NCI-H748 (cell line): ENCODE measurements around the gene GGNBP2.
A peak's percentile ranks its signal among the peaks of the same experiment; 100 is the strongest.

Experiments used
- DNase-seq: peaks from one replicate; lab custom pipeline; 2025; ENCODE audit not compliant: unreplicated experiment; lab: John Stamatoyannopoulos, UW

GGNBP2 gene

DNA sequence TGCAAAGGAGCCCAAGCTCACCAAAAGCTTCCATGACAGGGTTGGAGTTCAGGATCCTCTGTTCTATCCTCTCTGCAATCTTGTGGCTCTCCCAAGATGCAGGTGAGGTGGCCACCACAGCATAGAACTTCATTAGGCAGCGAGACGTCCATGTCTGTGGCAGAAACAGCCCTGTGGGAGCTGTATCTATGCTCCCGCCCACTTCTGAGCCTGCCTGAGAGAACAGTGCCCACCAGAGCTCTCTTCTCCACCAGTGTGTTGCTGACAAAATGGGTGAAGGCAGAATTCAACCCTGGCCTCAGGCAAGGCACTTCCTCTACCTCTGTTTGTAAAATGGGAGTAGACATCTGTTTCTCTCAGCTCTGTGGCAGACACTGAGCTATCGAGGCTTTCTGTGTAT lies 28.9 kb upstream of the GGNBP2 start:
- DNase-seq, result no peak

DNA sequence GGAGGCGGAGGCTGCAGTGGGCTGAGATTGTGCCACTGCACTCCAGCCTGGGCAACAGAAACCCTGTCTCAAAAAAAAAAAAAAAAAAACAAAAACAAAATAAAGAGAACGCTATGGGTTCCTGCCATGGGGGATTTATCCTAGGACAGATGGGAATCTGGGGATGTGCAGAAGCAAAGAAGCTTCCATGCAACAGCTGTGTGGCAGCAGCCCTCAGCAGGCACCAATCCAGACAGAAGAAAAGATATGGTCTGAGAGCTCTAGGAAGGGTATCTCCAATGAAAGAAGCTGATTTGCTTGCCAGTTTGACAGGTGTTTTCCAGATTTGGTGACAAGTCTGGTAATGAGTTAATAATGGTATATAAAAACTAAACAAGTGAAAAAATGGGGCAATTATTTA lies 21.6 kb upstream of the GGNBP2 start:
- no peak for DNase-seq

DNA sequence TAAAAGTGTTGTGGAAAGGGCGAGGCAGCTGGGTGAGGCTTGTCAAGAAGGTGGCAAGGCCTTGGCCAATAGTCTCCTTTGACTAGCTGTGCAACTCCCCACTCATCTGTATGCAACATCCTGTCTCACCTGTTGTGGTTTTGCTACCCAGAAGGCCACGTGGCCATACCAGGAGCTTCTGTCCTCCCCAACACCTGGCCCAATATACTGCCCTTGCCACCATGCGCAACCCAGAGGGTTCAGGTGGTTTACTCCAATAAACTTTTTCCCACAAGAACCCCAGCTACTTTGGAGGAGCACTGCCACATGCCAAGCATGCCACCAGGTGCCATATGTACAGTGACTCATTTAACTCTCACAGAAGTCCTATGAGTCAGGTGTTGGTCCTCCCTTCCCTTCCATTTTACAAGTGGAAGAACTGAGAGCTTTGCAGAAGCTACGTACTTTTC lies 20.3 kb upstream of the GGNBP2 start:
- no peak for DNase-seq

DNA sequence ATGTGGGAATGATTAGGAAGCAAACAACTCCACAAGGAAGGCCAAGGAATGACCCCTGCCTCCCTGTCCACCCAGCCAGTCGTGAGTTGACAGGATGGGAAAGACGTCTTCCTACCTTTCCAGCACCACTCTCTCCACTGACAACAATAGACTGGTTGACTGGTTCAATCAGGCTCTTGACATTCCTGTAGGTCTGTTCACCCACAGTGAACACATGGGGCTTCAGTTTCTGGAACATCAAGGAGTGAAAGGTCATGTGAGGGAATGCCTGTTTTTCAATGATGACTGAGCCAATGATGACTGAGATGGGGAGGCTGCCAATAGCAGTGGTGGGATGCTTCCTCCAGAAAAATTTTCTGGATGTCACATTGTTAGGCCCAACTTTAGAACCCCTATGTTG lies 19.6 kb upstream of the GGNBP2 start:
- DNase-seq, result no peak

DNA sequence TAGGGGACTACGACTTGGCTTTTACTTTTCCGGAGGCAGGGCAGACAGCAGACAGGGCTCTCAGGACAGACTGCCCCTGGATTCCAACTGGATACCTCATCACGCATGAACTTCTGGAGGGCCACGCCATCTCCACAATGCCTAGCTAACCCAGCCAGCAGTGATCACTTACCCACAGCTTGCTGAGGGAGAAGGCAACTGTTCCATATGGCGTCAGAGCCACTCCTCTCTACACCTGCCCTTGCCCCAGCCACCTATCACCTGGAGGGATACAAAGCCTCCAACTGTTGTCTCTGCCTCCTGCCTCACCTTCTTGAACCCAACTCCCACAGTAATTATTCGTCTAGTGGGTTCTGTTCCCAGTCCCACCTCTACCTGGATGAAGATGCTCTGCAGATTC lies 18.8 kb upstream of the GGNBP2 start:
- DNase-seq, result no peak

DNA sequence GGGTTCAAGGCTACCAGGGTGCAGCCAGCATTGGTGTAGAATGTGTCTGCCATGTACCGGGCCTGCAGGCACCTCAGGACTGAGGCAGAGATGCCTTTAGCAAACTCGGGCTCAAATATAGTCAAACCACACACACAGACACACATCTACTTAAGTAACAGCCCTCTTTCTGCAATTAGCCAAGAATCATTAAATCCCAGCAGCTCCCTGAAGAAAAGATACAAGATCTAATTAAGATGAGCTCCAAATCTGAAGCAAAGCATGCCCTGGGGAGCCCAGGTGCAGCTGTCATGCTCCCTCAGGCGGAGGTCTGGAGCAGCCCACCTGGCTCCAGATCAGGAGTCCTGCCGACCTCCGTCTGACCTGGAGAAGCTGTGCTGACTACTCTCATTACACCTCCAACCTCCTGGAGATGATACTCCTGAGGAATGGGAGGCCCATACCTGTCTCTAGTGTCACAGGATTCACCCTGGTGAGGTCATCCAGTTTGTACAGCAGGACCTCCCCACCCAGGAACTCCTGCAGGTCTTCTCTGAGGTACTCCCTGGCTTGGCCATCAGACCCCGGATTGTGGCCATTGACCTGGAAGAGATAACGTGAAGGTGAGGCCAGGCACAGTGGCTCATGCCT lies 17.0 kb upstream of the GGNBP2 start:
- DNase-seq, result no peak

DNA sequence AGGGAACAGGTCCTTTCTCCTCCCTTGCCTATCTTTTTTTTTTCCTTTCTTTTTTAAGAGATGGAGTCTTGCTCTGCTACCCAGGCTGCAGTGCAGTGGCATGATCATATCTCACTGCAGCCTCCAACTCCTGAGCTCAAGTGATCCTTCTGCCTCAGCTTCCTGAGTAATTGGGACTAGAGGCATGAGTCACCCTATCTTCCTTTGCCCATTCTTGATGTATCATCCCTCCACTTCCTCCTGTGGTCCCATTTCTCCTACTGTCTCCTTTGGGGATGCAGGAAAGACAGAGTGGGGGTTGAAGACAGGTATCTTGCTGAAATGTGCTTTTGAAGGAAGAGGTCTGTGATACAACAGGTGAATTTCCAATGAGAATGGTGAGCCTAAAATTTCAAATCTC lies 15.6 kb upstream of the GGNBP2 start:
- DNase-seq, result no peak

DNA sequence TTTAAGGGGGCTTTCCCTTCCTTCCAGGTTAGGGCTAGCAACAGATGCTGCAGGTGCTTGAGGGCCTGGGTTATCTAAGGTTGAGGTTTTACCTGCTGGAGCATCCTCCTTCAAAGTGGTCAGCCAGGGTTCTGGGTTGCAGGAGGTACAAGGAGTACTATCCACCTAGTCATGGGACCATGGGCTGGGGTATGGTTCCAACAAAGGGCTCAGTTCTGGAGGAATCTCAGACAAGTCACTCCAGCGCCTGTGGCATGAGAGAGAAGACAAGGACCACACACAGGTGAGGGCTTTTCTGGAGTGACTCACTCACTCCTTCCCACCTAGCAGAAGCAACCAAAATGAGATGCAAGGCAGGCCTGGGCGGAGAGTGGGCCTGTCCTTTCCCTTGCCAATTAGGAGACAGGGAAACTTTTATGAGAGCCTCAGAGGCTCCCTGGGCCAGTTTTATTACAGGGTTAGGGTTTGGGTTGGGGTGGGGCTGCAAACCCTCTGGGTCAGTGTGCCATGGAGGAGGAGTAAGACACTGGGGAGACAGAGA lies 12.2 kb upstream of the GGNBP2 start:
- no peak for DNase-seq

DNA sequence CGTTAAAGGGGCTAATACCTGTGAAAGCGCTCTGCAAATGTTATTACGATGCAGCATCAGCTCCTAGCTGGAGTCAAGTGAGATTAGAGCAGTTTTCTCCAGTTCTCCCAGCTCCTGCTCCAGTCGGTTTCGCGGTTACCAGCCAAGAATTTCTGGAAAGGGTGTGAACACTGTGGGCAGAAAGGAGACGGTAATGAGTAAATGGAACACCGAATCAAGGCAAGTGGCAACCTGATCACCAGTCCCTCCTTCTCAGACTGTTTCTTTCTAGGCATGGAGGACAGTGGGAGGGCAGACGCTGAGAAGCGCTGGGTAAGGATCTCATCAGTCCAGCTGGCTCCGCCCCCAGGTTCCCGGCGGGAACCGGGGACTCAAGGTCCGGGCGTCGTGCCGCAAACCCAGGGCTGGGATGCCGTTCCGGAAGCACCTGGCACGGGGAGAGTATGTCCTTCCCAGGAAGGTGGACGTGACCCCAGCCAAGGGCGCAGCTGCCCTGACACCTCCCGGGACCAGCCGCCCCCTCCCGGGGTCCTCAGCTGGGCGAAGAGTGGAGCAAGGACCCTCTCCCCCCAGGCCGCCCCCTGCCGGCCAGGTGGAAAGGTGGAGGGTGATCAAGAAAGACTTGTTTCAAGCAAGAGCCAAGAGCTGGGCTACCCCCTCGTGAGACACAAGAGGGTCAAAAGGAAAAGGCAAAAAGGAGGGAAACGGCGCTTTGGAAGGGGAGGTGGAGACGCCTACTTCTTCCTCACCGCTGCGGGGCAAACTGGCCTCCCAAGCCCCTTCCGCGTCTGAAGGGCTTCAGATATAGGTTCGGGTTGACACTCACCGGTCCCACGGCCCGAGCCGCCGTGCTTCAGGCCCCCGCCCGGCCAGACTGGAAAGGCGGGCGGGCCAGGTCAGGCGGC lies 10.5 kb upstream of the GGNBP2 start:
- DNase-seq, result peak; percentile 90

DNA sequence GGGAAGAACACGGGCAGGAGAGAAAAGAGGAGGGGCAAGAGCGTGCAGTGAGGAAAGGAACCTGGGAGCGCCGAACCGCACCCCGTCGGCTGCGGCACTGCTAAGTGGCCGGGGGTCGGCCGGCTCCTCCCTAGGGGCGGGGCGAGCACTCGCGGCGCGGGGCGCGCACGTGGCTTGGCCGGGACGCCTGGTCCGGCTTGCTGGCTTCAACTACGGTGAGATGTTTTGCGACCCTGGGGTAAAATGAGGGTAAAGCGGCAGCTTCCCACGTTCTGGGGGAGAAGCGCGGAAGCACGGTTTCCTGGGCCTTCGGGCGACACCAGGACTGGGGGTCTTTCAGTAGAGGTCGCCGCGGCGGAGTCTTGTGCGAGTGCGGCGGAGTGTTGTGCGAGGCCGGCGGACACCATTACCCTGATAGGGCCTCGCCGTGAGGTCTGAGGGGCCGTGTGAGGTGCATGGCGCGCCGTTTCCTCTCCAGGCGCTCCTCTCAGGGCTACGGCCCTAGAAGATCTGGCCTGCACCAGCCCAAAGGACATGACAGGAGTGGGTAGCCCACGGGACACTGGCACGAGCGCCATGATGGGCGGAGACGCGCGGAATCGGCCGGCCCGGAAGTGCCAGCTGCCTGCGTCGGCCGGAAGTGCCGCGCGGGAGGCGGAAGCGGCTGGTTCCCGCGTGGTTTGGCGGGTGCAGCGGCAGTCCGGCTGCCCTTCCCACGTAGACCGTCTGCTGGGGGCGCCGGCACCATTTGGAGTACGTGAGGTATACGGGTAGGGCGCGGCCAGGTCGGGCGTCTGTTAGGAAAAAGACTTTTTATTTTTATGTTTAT lies 9.7 kb upstream of the GGNBP2 start, which contains the start of the genes MYO19 and PIGW:
TSS of gene MYO19 (minus strand) at position 29 of the 829 bp plus-strand sequence. CDS start 2,330 bp downstream, outside the sequence.
TSS of gene PIGW (plus strand) at position 148 of the 829 bp plus-strand sequence. CDS start 2,115 bp downstream, outside the sequence.
- peak; percentile 95 for DNase-seq

DNA sequence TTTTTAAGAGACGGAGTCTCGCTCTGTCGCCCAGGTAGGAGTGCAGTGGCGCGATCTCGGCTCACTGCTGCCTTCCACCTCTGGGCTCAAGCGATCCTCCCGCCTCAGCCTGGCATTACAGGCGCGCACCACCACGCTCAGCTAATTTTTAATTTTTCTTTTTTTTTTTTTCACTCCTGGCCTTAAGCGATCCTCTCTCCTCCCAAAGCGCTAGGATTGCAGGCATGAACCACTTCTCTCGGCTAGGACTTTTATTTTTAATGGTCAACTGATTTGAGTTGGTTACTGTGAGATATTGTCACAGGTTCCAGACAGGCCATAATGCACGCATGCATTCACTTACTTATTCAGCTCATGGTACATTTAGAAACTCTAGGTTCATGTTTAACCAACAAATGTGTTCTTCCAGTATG lies 9.0 kb upstream of the GGNBP2 start:
- no peak for DNase-seq

DNA sequence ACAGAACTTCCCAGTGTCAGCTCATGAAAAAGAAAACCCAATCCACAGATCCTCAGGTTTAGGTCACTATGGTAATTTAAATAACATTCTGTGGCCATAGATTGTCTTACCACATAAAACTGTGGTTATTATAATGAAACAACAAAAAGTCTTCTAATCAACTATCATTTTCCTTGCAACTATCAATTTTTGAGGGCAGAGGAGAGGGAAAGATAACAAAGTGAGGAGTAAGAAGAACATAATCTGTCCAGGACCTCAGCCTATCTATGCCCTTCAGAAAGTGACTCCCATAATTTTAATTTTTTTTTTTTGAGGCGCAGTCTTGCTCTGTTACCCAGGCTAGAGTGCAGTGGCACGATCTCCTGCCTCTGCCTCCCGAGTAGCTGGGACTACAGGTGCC lies 4.0 kb upstream of the GGNBP2 start:
- no peak for DNase-seq

DNA sequence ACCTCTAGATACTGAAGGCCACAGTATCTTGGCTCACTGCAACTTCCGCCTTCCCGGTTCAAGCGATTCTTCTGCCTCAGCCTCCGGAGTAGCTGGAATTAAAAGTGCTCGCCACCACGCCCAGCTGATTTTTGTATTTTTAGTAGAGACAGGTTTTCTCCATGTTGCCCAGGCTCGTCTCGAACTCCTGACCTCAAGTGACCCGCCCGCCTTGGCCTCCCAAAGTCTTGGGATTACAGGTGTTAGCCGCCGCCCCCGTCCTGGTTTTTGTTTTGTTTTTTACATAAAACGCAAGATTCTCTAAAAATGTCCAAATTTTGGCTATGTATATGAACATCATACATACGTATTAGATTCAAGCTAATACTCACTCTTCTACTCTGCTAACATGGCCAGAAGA lies 2.0 kb upstream of the GGNBP2 start:
- no peak for DNase-seq

DNA sequence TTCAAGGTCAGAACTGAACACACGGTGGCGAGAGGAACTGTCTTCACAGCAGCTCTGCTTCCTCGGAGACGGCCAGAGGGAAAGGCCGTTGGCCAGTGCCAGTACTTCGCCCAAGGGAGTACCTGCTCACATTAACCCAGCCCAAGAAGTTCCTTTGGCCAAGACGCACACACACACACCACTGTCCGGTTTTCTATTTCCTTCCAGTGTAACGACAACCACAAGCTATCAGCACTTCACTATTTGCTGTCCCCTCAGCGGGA lies 744 bp upstream of the GGNBP2 start:
- DNase-seq, result peak; percentile 53

DNA sequence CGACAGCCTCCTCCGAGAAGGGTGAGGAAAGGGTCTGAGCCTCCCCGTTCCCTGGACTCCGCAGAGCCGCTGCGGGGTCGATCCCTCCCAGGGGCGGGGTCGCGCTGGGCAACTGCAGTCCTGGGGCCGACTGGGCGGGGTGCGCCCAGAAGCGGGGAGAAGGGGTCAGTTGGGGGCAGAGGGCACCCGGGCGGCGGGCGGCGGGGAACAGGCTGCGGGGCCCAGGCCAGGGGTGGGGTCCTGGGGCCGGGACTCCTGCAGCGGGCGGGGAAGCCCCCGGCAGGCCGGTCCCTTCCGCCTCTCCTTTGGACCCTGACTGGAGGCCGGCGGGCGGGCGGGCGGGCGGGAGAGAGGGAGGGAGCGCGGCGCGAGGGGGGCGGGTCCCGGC lies 352 bp downstream of the GGNBP2 start:
- no peak for DNase-seq

DNA sequence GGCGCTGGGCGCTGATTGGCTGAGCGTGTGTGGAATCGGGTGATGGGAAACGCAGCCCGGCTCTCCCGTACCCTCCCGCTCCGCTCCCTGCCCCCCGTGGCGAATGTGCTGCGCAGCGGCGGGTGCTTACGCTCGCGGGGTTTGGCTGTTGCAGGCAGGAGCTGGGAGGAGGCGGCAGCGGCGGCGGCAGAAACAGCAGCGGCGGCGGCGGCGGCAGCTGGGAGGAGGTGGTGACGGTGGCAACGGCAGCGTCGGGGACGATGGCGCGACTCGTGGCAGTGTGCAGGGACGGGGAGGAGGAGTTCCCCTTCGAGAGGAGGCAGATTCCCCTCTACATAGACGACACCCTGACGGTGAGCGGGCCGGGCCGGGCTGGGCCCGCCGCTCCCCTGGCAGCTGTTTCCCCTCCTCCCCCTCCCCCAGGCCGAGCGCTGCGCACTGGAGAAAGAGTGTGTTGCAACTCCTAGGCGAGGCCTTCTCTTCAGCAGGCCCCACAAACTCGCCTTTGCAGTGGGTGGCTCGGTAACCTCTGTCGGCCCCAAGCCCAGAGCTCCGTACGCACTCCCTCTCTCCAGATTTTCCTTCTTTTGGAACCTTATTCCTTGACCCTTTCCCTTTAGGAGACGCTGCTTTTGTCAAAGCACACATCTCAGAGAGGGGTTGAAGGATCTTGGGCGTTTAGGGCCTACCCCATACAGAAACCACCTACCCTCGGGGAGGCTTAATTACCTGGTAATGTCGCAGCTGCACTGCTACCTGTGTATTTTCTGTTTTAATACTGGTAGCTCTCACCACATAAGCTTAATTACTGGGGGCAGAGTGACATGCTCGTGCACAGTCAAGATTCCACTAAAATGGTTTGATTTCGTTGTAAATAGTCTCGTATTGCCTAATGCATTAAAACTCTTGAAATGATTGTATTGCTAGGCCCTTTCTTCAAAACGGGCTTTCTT lies 1.0 kb downstream of the GGNBP2 start:
- DNase-seq, result peak; percentile 98

DNA sequence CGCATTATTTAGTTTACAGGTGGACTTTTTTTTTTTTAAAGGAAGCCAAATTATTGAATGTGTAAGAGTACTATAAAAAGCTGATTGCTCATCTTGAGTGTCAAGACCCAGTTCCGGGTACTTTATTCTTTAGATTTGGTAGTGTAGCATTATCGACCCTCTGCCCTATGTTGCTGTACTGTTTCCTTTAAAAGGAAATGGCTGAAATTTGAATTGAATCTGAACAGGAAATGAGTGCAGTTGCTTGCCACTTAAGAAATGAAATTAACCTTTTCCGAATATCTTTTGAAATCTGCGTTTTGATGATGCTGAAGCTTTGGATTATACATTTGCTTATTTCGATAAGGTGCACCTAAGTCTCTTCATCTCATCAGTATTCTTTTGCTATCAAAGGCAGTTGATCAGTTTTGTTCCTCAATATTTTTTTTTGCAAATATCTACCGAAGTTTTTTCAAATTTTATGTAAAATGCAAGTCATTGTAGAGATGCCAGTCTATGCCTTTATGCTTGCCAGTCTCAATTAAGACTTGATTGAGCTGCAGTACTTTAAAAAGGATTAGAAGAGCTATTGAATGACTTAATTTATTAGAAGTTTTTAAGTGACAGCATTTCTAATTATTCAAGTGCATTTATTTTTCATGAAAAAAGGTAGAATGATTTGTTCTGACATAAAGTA lies 1.8 kb downstream of the GGNBP2 start:
- no peak for DNase-seq

DNA sequence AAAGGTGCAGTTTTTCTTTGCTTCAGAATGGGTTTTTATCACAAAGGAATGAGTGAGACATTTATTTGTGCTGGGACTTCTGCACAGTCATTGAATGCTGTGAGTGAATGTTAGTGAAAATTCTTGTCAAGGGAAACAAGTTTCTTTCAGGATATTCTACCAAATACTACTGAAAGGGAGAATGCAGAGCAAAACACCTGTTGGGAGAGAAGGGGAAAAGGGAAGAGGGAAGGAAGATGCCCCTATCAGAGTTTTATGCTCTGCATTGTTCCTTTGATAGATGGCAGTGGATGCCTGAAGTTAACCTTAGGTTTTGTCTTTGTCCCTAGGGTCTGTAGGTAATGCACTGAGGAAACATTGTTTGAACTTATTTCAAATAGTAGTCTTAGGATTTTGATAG lies 3.1 kb downstream of the GGNBP2 start:
- no peak for DNase-seq

DNA sequence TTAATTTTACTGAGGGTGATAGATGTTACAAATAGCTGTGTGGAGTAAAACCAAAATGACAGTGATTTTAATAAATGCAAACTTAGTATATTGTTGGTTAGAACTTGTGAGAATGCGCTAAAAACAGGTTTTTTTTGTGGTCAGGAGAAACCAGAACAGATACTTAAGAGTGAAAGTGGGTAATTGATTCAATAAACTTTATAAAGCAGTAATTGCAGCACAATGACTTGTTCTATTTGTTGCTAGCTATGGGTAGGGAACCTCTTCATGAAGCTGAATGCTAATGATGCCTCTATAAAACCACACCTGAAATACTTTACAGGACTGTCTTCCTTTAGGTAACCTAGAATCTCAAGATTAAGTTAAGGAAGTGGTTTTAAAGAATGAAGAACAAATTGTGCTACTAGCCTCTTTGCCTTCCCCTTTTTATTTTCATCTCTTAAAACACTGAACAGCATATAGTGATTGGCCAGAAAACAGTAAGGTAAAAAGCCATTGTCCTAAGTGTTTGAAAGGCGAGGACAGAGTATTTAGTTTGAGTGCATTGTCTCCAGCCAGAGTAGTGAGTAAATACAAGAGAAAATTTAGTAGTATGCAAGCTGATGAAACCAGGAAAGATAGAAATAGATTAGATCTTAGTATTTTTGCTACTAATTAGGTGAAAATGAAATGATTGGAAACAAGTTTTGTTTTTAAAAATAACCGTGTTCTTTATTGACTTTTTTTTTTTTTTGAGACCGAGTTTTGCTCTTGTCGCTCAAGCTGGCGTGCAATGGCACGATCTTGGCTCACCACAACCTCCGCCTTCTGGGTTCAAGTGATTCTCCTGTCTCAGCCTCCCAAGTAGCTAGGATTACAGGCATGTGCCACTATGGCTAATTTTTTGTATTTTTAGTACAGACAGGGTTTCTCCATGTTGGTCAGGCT lies 6.0 kb downstream of the GGNBP2 start:
- DNase-seq, result no peak
